ENCODE results near the gene GNAI1. TPM values are rescaled to one million over a fixed set of nuclear protein-coding genes. Genes with fewer than 3 reads are reported as not detected.

Gene GNAI1
- total RNA-seq, 4 donors from 2014 or later = 115 to 153 (median 120) TPM

- H3K4me3 ChIP-seq (ENCODE audit: low read depth, poor library complexity, severe bottlenecking) = no peak overlapping the region
- TF ChIP-seq CTCF (IDR thresholded peaks at IDR 0.05) (no peak), POLR2A (IDR thresholded peaks at IDR 0.05) (no peak)
- intact Hi-C loops (cut with DNase I; ENCODE audit: low total_unique reads) = no loop called here
- WGBS, 2 donors = 80 to 89% methylated on average over 1 of the region's 1 CpG
- no peak for DNase-seq (ENCODE audit: low spot score in 2 of 2)
Observed at GRCh38 chr7:80255656-80256055, 121.0 kb downstream of the GNAI1 start.

DNA sequence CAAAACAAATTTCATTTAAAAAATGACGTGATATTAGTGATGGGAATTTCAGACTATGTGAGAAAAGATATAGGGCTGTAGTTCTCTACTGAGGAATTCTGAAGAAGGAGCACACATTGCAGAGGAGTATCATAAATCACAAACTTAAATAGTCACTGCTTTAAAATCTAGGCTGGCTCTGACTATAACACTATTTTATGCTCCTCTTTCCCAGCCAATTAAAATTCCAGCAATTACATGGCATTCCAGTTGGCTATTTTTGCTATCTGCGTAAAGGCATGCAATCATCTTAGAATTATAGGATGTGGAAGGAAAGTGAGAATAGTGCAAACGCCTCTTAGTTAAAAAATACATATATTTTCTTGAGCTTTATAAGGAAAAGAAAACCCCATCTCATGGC, 123.1 kb downstream of the GNAI1 start:
- no peak for DNase-seq (ENCODE audit: low spot score in 2 of 2)
- no peak for TF ChIP-seq CTCF (IDR thresholded peaks at IDR 0.05)
- no peak overlapping the region for H3K4me3 ChIP-seq (ENCODE audit: low read depth, poor library complexity, severe bottlenecking)
- WGBS, 2 donors = 74 to 84% methylated on average over 3 of the region's 3 CpGs
- intact Hi-C loops (cut with DNase I; ENCODE audit: low total_unique reads) = no loop called here

DNA sequence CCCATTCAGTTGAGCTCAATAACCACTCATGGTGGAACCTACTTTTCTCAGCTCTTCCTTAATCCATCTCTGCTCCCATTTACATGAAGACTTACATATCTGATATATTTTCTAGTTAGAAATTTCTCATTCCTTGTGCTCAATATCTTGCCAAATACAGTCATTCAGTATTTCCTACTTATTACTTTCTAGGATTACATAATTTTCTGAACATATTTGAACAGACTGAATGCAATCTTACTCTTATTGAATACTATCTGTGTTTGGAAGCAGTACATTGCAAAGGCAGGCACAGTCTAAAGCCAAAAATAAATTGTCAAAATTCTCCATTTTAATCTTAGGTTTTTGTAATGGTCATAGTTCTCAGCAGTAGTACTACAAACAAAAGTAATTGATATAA, 126.0 kb downstream of the GNAI1 start:
- TF ChIP-seq CTCF (IDR thresholded peaks at IDR 0.05) = no peak
- no peak for TF ChIP-seq POLR2A (IDR thresholded peaks at IDR 0.05)
- intact Hi-C loops (cut with DNase I; ENCODE audit: low total_unique reads) = no loop called here
- no peak overlapping the region for H3K4me3 ChIP-seq (ENCODE audit: low read depth, poor library complexity, severe bottlenecking)
- no peak for DNase-seq (ENCODE audit: low spot score in 2 of 2)

- WGBS, 2 donors = 49 to 66% methylated on average over 4 of the region's 4 CpGs
- DNase-seq (ENCODE audit: low spot score in 2 of 2) = no peak
- intact Hi-C loops (cut with DNase I; ENCODE audit: low total_unique reads) = no loop called here
- no peak overlapping the region for H3K4me3 ChIP-seq (ENCODE audit: low read depth, poor library complexity, severe bottlenecking)
- TF ChIP-seq CTCF (IDR thresholded peaks at IDR 0.05) (no peak), POLR2A (IDR thresholded peaks at IDR 0.05) (no peak)
Observed at GRCh38 chr7:80263333-80263732, 128.7 kb downstream of the GNAI1 start.

DNA sequence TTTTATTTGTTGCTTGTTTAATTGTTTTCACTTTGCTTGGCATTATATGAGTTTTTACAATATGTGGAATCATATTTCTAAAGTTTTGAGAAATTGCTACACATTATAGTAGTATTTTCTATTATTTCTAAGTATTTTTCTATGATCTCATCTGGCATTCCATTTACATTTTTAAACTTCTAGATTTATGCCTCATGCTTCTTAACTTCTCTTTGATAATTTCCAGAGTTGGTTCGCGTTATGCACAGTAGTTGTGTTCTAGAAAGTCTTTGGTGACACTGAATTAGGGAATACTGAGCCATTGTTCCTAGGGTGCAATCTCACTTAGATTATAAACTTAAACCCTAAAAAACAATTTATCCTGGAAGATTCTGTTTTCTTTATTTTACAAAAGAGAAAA, 129.2 kb downstream of the GNAI1 start:
- 55 to 57% methylated on average over 2 of the region's 2 CpGs for whole genome bisulfite sequencing, 2 donors
- intact Hi-C loops (cut with DNase I; ENCODE audit: low total_unique reads) = no loop called here
- TF ChIP-seq CTCF (IDR thresholded peaks at IDR 0.05) (no peak), POLR2A (IDR thresholded peaks at IDR 0.05) (no peak)
- H3K4me3 ChIP-seq (ENCODE audit: low read depth, poor library complexity, severe bottlenecking) = no peak overlapping the region
- DNase-seq (ENCODE audit: low spot score in 2 of 2) = no peak

GRCh38 chr7:80264769-80265495, 130.3 kb downstream of the GNAI1 start:
- intact Hi-C loops (cut with DNase I; ENCODE audit: low total_unique reads) = no loop called here
- WGBS, 2 donors = 61 to 67% methylated on average over 6 of the region's 6 CpGs
- DNase-seq (ENCODE audit: low spot score in 2 of 2) = no peak
- TF ChIP-seq CTCF (IDR thresholded peaks at IDR 0.05) (no peak), POLR2A (IDR thresholded peaks at IDR 0.05) (no peak)
- H3K4me3 ChIP-seq (ENCODE audit: low read depth, poor library complexity, severe bottlenecking) = no peak overlapping the region
